Measurements from ENCODE around the gene CDK2.
A peak's percentile ranks its signal among the peaks of the same experiment; 100 is the strongest.
"Not testable (repeated sequence)": the region's sequence is repeated elsewhere in the genome, so short reads cannot be mapped to it uniquely, and the experiment has no call there.

The CDK2 gene

DNA sequence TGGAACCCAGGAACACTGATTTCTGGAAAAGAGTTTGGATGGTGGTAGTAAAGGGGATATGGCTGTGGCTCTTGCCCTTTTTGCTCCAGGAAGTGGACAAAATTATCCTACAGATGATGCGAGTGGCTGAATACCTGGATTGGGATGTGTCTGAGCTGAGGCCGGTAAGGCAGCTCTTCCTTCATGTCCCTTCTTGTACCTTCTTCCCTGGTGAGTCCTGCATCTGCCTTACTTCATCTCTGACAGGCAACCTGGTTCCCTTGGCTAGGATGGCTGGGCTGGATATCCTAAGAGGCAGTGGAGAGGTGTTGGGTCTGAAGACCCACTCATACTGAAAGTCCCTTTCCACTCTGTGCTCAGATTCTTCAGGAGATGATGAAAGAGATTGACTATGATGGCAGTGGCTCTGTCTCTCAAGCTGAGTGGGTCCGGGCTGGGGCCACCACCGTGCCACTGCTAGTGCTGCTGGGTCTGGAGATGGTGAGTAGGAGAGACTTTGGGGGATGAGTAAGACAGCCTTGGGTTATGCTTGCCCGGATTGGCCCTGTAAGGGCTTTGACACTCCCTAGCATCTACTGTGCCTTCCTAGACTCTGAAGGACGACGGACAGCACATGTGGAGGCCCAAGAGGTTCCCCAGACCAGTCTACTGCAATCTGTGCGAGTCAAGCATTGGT, 27.7 kb upstream of the CDK2 start:
- DNase-seq (ENCODE audit: low spot score), result no peak

DNA sequence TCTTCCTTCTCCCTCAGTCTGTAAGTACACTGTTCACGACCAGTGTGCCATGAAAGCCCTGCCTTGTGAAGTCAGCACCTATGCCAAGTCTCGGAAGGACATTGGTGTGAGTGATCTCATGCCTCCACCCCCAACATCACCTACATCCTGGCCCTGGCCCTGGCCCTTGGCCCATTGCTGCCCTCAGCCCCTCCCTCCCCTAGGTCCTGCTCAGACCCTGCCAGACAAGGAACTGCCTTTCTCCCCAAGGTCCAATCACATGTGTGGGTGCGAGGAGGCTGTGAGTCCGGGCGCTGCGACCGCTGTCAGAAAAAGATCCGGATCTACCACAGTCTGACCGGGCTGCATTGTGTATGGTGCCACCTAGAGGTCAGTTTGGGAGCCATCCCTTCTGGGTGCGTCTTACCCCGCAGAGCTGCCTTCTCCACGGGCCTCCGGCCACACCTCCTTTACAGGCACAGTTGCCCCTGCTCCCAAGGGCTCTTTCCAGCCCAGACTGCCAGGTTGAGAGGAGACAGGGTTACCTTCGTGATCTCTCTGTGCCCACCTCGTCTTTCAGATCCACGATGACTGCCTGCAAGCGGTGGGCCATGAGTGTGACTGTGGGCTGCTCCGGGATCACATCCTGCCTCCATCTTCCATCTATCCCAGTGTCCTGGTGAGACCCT, 26.4 kb upstream of the CDK2 start:
- DNase-seq (ENCODE audit: low spot score), result peak; percentile 86

DNA sequence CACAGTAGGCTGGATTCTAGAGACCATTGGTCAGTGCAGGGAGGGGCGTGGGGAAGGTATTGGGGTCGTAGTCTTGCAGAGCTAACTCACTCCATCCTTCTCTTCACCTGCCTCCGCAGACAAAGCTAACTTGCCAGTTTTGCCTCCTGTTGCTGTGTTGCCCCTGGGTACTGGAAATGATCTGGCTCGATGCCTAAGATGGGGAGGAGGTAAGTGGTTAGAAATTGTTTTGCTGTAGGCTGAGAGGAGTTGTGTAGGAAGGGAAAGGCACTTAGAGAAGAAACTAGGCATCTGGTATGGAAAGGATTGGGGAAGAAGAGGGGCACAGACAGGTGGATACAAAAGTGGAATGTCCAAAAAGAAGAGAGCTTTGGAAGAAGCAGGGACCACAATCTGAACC, 24.6 kb upstream of the CDK2 start:
- DNase-seq (ENCODE audit: low spot score), result no peak

DNA sequence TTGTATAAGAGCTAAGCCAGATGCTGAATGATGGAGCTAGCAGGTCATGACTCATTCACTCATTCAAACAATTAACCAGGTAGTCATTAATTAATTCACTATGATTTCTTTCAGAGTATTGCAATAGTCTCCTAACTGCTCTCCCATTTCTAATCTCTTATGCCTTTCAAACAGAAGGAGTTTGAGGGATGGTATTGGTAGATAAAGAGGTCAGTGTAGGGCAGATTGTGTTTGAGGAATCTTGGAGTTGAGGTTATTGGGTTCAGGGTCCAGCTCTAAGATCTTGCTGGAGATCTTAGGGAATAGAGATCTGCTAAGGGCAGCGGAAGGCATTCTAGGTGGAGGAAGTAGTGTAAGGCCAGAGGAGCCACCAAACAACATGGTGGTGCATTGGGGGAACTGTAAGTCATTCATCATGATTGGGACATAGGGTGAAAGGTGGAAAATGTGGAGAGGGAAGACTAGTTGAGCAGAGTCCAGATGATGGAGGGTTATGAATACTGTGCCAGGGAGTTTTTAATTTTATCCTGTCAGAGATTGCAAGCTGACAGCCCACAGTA, 24.0 kb upstream of the CDK2 start:
- DNase-seq (ENCODE audit: low spot score), result no peak

DNA sequence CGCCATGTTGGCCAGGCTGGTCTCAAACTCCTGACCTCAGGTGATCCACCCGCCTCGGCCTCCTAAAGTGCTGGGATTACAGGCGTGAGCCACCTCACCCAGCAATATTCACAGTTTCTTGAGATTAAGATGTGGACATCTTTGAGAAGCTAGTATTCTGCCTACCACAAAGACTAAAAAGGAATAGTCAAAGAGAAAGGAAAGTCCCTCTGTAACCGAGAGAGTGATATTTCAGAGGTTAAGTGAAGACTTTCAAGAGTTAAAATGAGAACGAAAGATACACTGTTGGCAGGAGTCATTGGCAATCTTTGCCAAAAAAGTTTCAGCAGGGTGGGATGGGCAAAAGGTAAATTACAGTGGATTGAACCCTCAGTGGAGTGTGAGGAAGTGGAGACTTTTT, 20.1 kb upstream of the CDK2 start:
- no peak for DNase-seq (ENCODE audit: low spot score)

DNA sequence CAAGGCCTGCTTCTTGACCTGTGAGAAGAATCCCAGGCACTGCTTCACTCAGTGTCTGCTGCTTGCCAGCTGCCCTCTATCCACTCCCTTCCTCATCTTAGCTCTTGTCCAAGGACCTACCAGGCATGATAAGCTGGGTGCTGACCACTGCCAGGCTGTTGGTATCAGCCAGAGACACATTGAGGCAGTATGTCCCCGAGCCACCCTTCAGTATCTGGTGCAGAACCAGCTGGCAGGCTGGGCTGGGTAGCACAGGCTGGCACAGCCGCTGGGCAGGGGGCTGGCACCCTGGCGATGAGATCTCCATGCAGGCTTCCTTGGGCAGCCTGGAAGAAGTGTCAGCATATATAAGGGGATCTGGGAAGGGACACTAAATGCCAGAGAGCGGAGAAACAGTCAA, 11.3 kb upstream of the CDK2 start:
- no peak for DNase-seq (ENCODE audit: low spot score)

DNA sequence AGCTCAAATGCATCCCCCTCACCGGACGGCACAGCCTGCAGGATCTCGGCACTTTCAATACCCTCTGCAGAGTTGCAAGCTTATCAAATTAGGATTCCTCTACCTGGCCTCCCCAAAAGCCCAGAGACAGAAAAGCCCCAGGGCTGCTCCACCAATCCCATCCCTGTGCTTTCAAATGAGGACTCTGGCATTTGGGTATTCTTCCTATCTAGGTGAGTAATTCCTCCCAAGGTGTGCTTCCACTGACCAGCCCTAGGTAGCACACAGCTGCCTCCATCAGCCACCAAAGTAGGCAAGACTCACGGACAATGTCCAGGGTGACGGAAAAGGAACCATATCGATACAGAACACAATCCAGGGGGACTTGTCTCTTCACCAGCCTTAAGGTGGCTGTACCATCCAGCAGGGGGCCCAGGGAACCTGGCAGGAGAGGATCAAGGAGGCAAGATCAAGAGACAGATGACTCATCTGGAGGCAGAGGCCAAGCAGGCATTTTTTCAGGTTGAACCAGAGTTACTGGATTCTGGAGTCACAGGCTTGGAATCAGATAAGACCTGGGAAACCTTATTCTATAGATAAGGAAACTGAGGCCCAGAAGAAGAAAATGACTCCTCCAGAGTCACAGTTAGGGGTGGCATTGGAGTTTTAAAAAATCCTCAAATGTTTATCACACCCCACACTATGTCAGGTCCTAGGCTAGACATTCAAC, 10.7 kb upstream of the CDK2 start:
- DNase-seq (ENCODE audit: low spot score), result no peak

DNA sequence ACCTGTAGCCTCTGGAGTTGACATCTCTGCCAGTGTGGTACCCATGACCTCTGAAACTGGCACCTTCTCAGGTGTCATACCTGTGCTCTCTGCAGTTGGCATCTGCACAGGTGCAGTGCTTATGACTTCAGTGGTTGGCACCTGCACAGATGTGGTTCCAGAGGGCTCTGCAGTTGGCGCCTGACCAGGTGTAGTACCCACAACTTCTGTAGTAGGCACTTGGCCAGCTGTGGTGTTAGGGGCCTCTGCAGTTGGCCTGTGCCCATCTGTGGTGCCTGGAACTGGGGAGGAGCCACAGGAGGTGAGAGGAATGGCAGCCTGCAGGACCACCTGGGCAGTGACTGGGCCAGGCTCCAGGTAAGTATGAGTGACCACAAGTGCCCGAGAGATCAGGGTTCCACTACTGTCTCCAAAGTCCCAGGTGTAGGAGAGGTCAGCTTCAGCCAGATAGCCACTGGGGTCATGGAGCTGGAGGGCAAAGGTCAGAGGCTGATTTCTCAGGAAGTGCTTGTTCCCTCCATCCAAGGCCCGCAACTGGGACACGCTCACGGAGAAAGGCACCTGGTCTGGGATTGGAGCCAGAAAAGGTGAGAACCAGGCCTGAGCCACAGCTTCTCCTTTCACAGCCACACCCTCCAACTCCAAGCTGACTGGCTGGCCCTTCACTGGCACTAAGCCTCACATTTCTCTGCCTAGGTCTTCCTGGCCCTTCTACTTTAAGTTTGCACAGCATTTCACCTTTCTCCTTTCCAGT, 9.3 kb upstream of the CDK2 start:
- no peak for DNase-seq (ENCODE audit: low spot score)

DNA sequence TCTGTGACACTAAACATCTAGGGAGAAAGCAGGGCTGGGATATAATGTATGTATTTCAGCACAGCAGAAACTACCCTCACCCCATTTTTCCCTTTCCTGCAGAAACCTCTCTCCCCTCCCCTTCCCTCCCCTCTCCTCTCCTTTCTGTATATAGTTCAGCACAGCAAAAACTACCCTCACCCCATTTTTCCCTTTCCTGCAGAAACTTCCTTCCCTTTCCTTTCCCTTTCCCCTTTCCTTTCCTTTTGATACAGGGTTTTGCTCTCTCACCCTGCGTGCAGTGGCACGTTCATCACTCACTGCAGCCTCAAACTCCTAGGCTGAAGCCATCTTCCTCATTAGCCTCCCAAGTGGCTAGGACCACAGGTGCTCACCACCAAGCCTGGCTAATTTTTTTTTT, 2.9 kb upstream of the CDK2 start:
- no peak for DNase-seq (ENCODE audit: low spot score)

DNA sequence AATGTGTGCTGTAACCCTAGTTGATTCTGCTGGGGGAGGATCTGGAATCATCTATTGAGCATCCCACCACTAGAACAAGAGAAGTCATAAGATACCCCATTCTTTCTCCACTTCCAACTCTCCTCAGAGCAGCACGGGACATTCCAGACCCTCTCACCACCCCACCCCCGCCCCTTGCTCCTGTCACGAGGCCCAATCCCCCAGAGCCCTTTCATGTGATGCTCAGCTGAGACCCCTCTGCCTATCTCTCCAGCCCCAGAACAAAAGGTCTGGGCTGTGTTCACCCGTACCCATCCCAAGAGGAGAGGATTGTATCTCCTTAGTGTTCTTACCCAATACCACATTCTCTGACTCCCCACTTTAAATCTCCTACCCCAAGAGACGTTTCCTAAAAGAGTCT, 1.4 kb upstream of the CDK2 start:
- no peak for DNase-seq (ENCODE audit: low spot score)

DNA sequence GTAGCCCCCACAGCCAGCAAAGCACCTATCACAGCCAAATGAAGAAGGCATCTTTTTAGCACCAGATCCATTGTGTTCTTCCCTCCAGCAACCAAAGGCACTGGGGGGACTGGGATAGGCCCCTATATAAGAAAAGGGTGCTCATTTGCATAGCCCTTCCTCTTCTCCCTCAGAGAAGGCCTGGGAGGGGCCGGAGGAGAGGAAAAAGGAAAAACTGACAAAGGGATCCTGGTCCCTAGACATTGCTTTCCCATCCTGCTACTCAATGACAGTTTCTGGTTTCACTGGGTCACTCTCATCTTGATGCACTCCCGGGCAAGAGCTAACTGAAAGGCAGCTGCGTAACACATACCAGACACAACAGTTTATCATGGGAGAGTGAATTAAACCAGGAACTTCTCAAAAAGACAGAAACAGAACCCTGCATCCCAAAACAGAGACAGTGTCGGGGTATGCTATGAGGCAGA, 656 bp upstream of the CDK2 start, which contains the start of gene PMEL:
Gene PMEL, minus strand, starts transcription at position 102 of the 467 bp plus-strand sequence. Its CDS starts 31 bp downstream, at position 71.
- peak; percentile 34 for DNase-seq (ENCODE audit: low spot score)

DNA sequence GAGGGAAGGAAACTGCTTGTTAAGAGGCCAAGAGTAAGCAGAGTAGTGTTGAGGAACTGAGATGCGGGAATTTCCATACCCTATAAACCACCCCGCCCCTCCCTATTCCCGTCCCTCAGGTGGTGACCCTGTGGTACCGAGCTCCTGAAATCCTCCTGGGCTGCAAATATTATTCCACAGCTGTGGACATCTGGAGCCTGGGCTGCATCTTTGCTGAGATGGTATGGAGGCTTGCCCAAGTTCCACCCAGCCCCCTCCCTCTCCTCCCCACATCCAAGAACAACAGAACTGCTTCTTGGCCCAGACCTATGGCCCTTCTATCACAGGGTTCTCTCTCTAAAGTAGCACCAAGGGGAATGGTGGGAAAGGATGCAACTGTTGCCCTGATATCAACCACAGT, 2.7 kb downstream of the CDK2 start:
- no peak for DNase-seq (ENCODE audit: low spot score)

DNA sequence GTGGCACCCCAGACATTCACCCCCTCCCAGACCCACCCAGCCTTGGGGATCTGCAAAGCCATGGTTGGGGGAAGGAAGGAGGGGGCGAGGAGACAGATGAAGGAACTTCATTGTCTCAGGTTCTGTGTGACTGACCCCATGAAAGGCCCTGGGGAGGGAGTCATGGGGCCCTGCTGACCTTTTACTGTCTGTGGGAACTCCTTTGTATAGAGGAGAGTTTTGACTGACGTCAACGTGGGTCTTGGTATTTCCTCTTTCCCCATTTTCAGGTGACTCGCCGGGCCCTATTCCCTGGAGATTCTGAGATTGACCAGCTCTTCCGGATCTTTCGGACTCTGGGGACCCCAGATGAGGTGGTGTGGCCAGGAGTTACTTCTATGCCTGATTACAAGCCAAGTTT, 4.1 kb downstream of the CDK2 start:
- no peak for DNase-seq (ENCODE audit: low spot score)

DNA sequence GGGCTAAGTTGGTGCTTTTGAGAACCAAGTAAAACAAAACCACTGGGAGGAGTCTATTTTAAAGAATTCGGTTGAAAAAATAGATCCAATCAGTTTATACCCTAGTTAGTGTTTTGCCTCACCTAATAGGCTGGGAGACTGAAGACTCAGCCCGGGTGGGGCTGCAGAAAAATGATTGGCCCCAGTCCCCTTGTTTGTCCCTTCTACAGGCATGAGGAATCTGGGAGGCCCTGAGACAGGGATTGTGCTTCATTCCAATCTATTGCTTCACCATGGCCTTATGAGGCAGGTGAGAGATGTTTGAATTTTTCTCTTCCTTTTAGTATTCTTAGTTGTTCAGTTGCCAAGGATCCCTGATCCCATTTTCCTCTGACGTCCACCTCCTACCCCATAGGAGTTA, 5.4 kb downstream of the CDK2 start:
- peak; percentile 63 for DNase-seq (ENCODE audit: low spot score)

DNA sequence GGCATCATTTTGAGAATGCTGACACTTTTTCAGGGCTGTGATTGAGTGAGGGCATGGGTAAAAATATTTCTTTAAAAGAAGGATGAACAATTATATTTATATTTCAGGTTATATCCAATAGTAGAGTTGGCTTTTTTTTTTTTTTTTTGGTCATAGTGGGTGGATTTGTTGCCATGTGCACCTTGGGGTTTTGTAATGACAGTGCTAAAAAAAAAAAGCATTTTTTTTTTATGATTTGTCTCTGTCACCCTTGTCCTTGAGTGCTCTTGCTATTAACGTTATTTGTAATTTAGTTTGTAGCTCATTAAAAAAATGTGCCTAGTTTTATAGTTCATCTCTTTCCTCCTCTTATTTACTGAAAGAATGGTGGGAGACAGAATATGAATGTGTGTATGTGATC, 5.8 kb downstream of the CDK2 start:
- DNase-seq (ENCODE audit: low spot score), result no peak

DNA sequence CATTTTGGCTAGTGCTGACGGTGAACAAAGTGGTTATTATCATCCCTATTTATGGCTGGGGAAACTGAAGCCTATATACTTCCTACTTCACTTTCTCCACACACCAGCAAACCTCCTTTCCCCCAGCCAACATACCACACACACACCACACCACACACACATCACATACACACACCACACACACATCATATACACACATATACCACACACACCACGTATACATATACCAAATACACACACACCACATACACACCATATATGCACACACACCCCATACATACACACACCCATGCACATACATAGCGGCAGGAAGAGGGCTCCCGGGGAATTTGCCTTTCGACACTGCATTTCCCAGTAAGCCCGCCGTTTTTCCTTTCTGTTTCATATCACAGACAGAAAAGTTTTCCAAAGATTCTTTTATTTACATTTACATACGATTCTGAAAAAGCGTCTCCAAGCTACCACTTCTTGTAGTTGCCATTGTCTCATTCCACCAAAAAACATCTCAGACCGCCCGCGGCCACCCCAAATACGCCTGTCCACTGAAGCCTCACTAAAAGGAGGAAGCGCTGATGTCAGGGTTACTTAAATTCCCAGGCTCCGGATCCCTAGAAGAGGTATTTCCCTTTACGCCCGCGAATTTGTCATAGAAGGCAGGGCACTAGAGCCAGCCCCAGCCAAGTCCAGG, 6.4 kb downstream of the CDK2 start:
- no peak for DNase-seq (ENCODE audit: low spot score)

DNA sequence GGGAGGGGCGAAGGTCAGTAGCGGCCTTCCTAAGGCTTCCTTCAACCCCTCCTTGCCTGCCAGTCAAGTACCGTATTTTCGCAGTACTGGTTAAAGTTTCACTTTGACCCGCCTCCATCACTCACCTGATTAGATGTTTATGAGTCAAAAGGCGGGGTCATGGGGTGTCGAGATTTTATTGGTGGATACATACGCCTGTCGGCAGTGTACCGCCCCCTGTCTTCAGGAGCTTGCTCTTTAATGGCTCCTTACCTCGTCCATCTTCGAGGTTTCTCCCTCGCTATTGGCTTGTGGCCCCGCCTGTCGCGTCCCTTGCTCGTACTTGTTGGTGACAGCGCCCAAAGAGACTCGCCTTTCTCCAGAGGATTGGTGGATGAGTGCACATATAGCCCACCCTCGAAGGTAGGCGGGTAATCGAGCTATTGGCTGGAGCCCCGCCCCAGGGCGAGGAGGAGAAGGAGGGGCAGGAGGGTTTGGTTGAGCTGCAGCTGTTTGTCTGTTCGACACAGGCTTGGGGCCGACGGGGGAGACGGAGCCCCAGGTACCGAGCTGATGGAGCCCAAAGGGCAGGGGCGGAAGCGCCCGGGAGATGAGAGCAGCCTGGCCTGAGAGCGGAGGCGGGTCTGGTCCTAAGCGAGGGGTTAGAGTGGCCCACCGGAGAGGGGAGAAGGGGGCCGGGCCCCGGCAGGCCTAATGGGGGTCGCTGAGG, 7.1 kb downstream of the CDK2 start, which contains the start of gene RAB5B:
Gene RAB5B, plus strand, starts transcription at position 480 of the 709 bp plus-strand sequence. CDS start 12,883 bp downstream, outside the sequence.
- DNase-seq (ENCODE audit: low spot score), result peak; percentile 97

DNA sequence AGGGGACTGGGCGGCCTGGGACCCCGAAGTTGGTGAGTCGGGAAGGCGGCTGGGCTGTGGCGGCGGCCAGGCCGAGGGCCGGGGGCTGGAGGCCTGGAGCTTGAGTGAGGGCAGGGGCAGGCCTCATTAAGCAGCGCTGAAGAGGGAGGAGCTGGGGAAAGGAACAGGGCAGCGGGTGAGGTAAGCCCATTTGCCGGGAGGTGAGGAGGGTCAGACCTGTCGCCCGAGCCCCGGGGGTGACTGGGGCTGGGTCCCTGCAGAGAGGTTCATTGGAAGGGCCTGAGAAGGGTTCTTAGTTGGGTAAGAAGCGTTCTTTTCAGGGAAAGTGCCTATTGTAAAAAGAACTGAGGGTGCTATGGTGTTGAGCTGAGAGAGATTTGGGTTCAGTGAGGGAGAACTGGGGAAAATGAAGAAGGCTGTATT, 7.7 kb downstream of the CDK2 start:
- peak; percentile 61 for DNase-seq (ENCODE audit: low spot score)

DNA sequence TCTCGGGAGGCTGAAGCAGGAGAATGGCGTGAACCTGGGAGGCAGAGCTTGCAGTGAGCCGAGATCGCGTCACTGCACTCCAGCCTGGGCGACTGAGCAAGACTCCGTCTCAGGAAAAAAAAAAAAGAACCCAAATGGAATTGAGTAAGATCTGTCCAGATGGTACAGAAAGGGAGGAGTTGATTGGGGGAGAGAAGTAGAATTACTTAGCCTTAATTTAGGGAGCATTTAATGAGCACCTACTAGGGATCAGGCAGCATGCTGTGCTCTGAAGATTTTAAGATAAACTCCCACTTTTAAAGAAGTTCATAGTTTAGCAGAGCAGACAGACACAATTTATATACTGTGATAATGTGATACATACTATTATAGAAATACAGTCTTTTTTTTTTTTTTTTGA, 11.8 kb downstream of the CDK2 start:
- no peak for DNase-seq (ENCODE audit: low spot score)

DNA sequence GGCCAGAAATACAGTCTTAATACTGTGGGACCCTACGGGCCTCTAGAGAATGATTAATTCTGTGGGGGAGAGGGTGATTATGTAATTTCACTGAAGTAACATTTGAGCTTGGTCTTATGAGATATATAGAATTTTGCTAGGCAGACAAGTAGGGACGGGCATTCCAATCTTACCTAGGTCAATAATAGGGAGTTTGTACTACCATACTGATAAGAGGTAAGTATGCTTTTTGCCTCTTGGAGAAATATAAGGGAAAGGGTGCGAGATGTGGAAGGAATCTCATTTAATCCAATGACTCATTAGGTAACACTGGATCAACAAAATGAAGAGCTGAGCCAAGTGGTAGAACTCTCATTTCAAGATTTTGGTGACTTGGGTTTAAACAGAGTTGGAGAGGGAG, 12.4 kb downstream of the CDK2 start:
- DNase-seq (ENCODE audit: low spot score), result no peak

DNA sequence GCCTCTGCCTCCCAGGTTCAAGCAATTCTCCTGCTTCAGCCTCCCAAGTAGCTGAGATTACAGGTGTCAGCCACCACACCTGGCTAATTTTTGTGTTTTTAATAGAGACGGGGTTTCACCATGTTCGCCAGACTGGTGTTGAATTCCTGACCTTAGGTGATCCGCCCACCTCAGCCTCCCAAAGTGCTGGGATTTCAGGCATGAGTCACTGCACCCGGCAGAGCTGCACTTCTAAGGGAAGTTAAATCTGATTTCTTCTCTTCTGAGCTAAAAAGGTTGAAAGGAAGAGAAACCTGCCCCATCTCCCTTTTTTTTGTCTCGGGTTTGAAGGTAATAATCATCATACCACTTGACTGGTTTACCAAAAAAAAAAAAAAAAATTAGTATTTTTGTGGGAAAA, 15.3 kb downstream of the CDK2 start:
- not testable (repeated sequence) for DNase-seq (ENCODE audit: low spot score)

All from hepatic stellate cell (primary cell).